ENCODE data around the gene MYO1D.

- TF ChIP-seq CTCF (IDR thresholded peaks at IDR 0.05) (no peak), POLR2A (IDR thresholded peaks at IDR 0.05) (no peak), EP300 (IDR thresholded peaks at IDR 0.05) (no peak)
These were observed 27.0 kb downstream of the MYO1D start for GRCh38 chr17:32849879-32850278.
